K562 (cell line): ENCODE measurements around the gene GFOD2. TPM values are rescaled to one million over a fixed set of nuclear protein-coding genes. Genes with fewer than 3 reads are reported as not detected.

Source experiments
- BACH1 ChIP-seq: fragments of 200-800 bp; sonication (Bioruptor generic); IDR thresholded peaks from 2 replicates; pipeline ENCODE4 v1.6.1; 2016; ENCODE audit warnings: missing genetic modification characterization, missing compliant biosample characterization
- CHD1 ChIP-seq: fragments of 200-600 bp; sonication (generic); IDR thresholded peaks from one replicate; pipeline ENCODE4 v1.6.1; 2012; ENCODE audit warnings: mild to moderate bottlenecking, moderate library complexity, low read length, inconsistent platforms
- ESRRA ChIP-seq: fragments of 450-650 bp; IDR thresholded peaks from 2 replicates; pipeline ENCODE4 v1.6.1; 2014; ENCODE audit warnings: low read depth, mild to moderate bottlenecking, moderate library complexity, borderline replicate concordance
- GTF2F1 ChIP-seq: IDR thresholded peaks from 2 replicates; pipeline ENCODE4 v1.6.1; 2011; ENCODE audit warnings: low read depth, low read length, improper control_type of control experiment
- KDM4B ChIP-seq, 2 experiments: fragments of 450-650 bp in 1 of 2; sonication (generic) in 1 of 2; IDR thresholded peaks; 2 replicates each; pipeline ENCODE4 v1.6.1; 2016 to 2017; ENCODE audit warnings: borderline replicate concordance in 2 of 2, antibody characterized with exemption in 1 of 2, low read depth in 1 of 2, mild to moderate bottlenecking in 1 of 2
- NCOR1 ChIP-seq: fragments of 450-650 bp; IDR thresholded peaks from 2 replicates; pipeline ENCODE4 v1.6.1; 2016; ENCODE audit warnings: mild to moderate bottlenecking, moderate library complexity
- PHF20 ChIP-seq: fragments of 450-650 bp; IDR thresholded peaks from 2 replicates; pipeline ENCODE4 v1.6.1; 2018; ENCODE audit not compliant: partially characterized antibody
- POLR2H ChIP-seq: IDR thresholded peaks from 2 replicates; pipeline ENCODE4 v1.6.1; 2016; ENCODE audit warnings: missing genetic modification characterization, low read depth, mild to moderate bottlenecking, control low read depth, missing compliant biosample characterization, moderate library complexity
- RBFOX2 ChIP-seq: fragments of 200-400 bp; formaldehyde crosslinking; IDR thresholded peaks from 2 replicates; pipeline ENCODE4 v1.6.1; 2017; ENCODE audit warnings: low read depth, mild to moderate bottlenecking, low read length, moderate library complexity
- RUNX1 ChIP-seq: sonication (generic); IDR thresholded peaks from 2 replicates; pipeline ENCODE4 v1.6.1; 2016; ENCODE audit warnings: antibody characterized with exemption, low read depth
- SMARCA4 ChIP-seq: fragments of 450-650 bp; IDR thresholded peaks from 2 replicates; pipeline ENCODE4 v1.6.1; 2016
- SMARCC2 ChIP-seq: fragments of 450-650 bp; IDR thresholded peaks from 2 replicates; pipeline ENCODE4 v1.6.1; 2017; ENCODE audit warnings: antibody characterized with exemption, moderate library complexity, mild to moderate bottlenecking, low read depth
- SNIP1 ChIP-seq: fragments of 450-650 bp; IDR thresholded peaks from 2 replicates; pipeline ENCODE4 v1.7.1; 2017; ENCODE audit warnings: low read depth, mild to moderate bottlenecking
- THAP12 ChIP-seq: fragments of 250-450 bp; sonication (Bioruptor Pico); IDR thresholded peaks from 2 replicates; pipeline ENCODE4 v1.9.0; 2021; ENCODE audit warnings: mild to moderate bottlenecking, inconsistent platforms
- WHSC1 ChIP-seq: IDR thresholded peaks from one replicate; pipeline ENCODE4 v1.6.1; 2012; ENCODE audit warnings: low read length, control low read depth, inconsistent platforms
- ZC3H11A ChIP-seq: IDR thresholded peaks from 2 replicates; pipeline ENCODE4 v1.6.1; 2012; ENCODE audit warnings: low read depth, low read length, improper control_type of control experiment
- ZFP91 ChIP-seq: sonication (generic); formaldehyde crosslinking; IDR thresholded peaks from 2 replicates; pipeline ENCODE4 v1.8.0; 2022; ENCODE audit warnings: mild to moderate bottlenecking, missing genetic modification reagents
- ZNF184 ChIP-seq: sonication (generic); formaldehyde crosslinking; IDR thresholded peaks from 2 replicates; pipeline ENCODE4 v1.5.0; 2020; ENCODE audit warnings: missing genetic modification reagents
- ZNF407 ChIP-seq: fragments of 450-650 bp; IDR thresholded peaks from 2 replicates; pipeline ENCODE4 v1.6.1; 2016; ENCODE audit warnings: low read depth
- polyA plus RNA-seq, 8 experiments: library from polyadenylated mRNA; depleted of rRNA in 4 of 8; stranded (reverse) in 5 of 8; unstranded in 3 of 8; fragments of >200 nt; fragmentation: Nextera tagmentation in 2 of 8; fragmentation: Illumina TruSeq in 1 of 8; extraction: Ambion mirVana in 2 of 8; extraction: Trizol in 1 of 8; gene quantifications; 2 replicates each; pipeline versions ENCODE4 v1.2.1 to v1.2.3, GENCODE V29; 2011 to 2014; ENCODE audit warnings: inconsistent platforms in 1 of 8, missing spikeins in 1 of 8
- total RNA-seq, 7 experiments: library from RNA; depleted of rRNA in 6 of 7; stranded (reverse); fragments of >200 nt in 6 of 7; fragmentation: Illumina TruSeq in 2 of 7; extraction: Trizol in 2 of 7; gene quantifications; 2 replicates each; pipeline versions ENCODE4 v1.2.1 to v1.2.3, GENCODE V29; 2011 to 2021; ENCODE audit warnings: low replicate concordance in 1 of 7

The GFOD2 gene
- total and polyA plus RNA-seq, 9 of the 15 experiments (the other 6 are each of a cell fraction or from before 2014, with no cell fraction given): 1.9 to 15.8 (median 11.1) TPM

GRCh38 chr16:67660564-67661028 lies 58.5 kb downstream of the GFOD2 start, which contains the start of gene PARD6A (continued):
- TF ChIP-seq ESRRA (0 out of 2 replicates have a peak, but pooled peaks have one; percentile 9), ZNF407 (no peak), BACH1 (tag) (no peak), WHSC1 (no peak), SNIP1 (no peak), GTF2F1 (no peak), RBFOX2 (no peak), ZC3H11A (no peak), THAP12 (CRISPR knock-in tag) (no peak), CHD1 (no peak), RUNX1 (no peak), KDM4B (IDR thresholded peaks at IDR 0.05; ENCODE audit: borderline replicate concordance in 2 of 2, low read depth in 1 of 2) (no peak), PHF20 (no peak), ZFP91 (CRISPR knock-in tag) (no peak), SMARCC2 (no peak), POLR2H (tag) (no peak), ZNF184 (no peak), NCOR1 (no peak), SMARCA4 (no peak)
